PFSK-1 (cell line): Measurements from ENCODE around the gene AGXT2.

Source experiments
- FOXP2 ChIP-seq: optimal IDR thresholded peaks from 2 replicates; pipeline ENCODE3; 2011; ENCODE audit warnings: borderline replicate concordance, control low read depth, inconsistent platforms; ENCODE audit not compliant: insufficient read depth; ENCODE audit errors: extremely low read length, extremely low read depth
- POLR2AphosphoS5 ChIP-seq: IDR thresholded peaks from 2 replicates; pipeline ENCODE4 v1.6.1; 2012; ENCODE audit warnings: low read depth, mild to moderate bottlenecking, control low read depth, low read length, moderate library complexity
- SIN3A ChIP-seq: IDR thresholded peaks from 2 replicates; pipeline ENCODE4 v1.6.1; 2012; ENCODE audit warnings: mild to moderate bottlenecking, low read length, moderate library complexity, borderline replicate concordance; ENCODE audit not compliant: insufficient read depth
- TAF1 ChIP-seq: IDR thresholded peaks from 2 replicates; pipeline ENCODE4 v1.6.1; 2012; ENCODE audit warnings: low read length, control low read depth, borderline replicate concordance; ENCODE audit not compliant: insufficient read depth
- TF ChIP-seq, protein P1 (sequence below), 2 experiments: IDR thresholded peaks; 2 replicates each; pipeline versions ENCODE4 v1.6.1 to v1.8.0; 2011 to 2012; ENCODE audit warnings: low read depth in 2 of 2, low read length in 2 of 2, control low read depth in 1 of 2, inconsistent platforms in 1 of 2, mild to moderate bottlenecking in 1 of 2, moderate library complexity in 1 of 2; ENCODE audit not compliant: insufficient read depth in 1 of 2

DNA sequence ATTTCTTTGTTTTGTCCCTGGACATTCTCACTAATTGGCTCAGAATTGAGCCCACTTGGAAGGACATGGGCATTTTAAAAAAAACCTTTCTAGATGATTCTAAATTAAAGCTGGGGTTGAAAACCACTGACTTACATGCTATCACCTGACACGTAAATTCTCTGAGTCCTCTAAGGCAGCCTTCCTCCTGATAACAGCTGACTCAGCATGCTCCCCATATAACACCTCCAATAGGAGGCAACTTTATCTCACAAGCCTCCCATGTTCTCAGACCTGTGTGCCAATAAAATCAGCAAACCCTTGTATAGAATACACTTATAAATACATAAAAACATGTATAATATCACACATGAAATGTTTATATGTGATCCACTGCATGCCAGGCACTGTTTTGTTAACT is 49.2 kb upstream of the AGXT2 start:
- no peak for TF ChIP-seq SIN3A
- TF ChIP-seq POLR2AphosphoS5, result no peak
- TF ChIP-seq, protein P1, sequence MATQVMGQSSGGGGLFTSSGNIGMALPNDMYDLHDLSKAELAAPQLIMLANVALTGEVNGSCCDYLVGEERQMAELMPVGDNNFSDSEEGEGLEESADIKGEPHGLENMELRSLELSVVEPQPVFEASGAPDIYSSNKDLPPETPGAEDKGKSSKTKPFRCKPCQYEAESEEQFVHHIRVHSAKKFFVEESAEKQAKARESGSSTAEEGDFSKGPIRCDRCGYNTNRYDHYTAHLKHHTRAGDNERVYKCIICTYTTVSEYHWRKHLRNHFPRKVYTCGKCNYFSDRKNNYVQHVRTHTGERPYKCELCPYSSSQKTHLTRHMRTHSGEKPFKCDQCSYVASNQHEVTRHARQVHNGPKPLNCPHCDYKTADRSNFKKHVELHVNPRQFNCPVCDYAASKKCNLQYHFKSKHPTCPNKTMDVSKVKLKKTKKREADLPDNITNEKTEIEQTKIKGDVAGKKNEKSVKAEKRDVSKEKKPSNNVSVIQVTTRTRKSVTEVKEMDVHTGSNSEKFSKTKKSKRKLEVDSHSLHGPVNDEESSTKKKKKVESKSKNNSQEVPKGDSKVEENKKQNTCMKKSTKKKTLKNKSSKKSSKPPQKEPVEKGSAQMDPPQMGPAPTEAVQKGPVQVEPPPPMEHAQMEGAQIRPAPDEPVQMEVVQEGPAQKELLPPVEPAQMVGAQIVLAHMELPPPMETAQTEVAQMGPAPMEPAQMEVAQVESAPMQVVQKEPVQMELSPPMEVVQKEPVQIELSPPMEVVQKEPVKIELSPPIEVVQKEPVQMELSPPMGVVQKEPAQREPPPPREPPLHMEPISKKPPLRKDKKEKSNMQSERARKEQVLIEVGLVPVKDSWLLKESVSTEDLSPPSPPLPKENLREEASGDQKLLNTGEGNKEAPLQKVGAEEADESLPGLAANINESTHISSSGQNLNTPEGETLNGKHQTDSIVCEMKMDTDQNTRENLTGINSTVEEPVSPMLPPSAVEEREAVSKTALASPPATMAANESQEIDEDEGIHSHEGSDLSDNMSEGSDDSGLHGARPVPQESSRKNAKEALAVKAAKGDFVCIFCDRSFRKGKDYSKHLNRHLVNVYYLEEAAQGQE (IDR thresholded peaks at IDR 0.05; ENCODE audit: insufficient read depth in 1 of 2, low read depth in 2 of 2, low read length in 2 of 2), result no peak
- TF ChIP-seq TAF1, result no peak
- no peak for TF ChIP-seq FOXP2
